Stimulated activated CD4-positive, alpha-beta T cell treated with anti-CD3 and anti-CD28 coated beads, Interleukin-1b, Interleukin-23, amount 100 ng/mL, for 24 hours (primary cell): ENCODE data around the gene KCNIP4.

Experiments
- DNase-seq, 4 experiments: peaks; one replicate each; pipeline ENCODE4 v3.0.0-alpha.2; 2020; ENCODE audit warnings: low read depth in 4 of 4, low spot score in 1 of 4

KCNIP4 gene

GRCh38 chr4:20883677-20884076 is 1064.9 kb downstream of the KCNIP4 start:
- DNase-seq, result no peak

- DNase-seq, result no peak
Measured at GRCh38 chr4:20883231-20883630, 1065.3 kb downstream of the KCNIP4 start.

- no peak for DNase-seq
Measured at GRCh38 chr4:20882500-20882899, 1066.1 kb downstream of the KCNIP4 start.

GRCh38 chr4:20881658-20882057 is 1066.9 kb downstream of the KCNIP4 start:
- no peak for DNase-seq

GRCh38 chr4:20878806-20879205 is 1069.8 kb downstream of the KCNIP4 start:
- DNase-seq, result no peak

- DNase-seq, result no peak
Measured at GRCh38 chr4:20870436-20870835, 1078.1 kb downstream of the KCNIP4 start.

- no peak for DNase-seq
Measured at GRCh38 chr4:20868108-20868507, 1080.5 kb downstream of the KCNIP4 start.

GRCh38 chr4:20860878-20861277 is 1087.7 kb downstream of the KCNIP4 start:
- DNase-seq, result no peak

- DNase-seq, result no peak
Measured at GRCh38 chr4:20859097-20859781, 1089.3 kb downstream of the KCNIP4 start.

GRCh38 chr4:20857081-20857480 is 1091.5 kb downstream of the KCNIP4 start:
- no peak for DNase-seq

GRCh38 chr4:20847124-20847747 is 1101.3 kb downstream of the KCNIP4 start:
- DNase-seq, result no peak

GRCh38 chr4:20844311-20844710 is 1104.3 kb downstream of the KCNIP4 start:
- DNase-seq, result no peak

- no peak for DNase-seq
Measured at GRCh38 chr4:20840648-20841190, 1107.9 kb downstream of the KCNIP4 start.

- no peak for DNase-seq
Measured at GRCh38 chr4:20839957-20840356, 1108.6 kb downstream of the KCNIP4 start.

- DNase-seq, result no peak
Measured at GRCh38 chr4:20838476-20838875, 1110.1 kb downstream of the KCNIP4 start.

GRCh38 chr4:20832826-20833225 is 1115.7 kb downstream of the KCNIP4 start:
- no peak for DNase-seq

- DNase-seq, result no peak
Measured at GRCh38 chr4:20831746-20832145, 1116.8 kb downstream of the KCNIP4 start.

GRCh38 chr4:20829617-20830357 is 1118.8 kb downstream of the KCNIP4 start:
- DNase-seq, result no peak

- no peak for DNase-seq
Measured at GRCh38 chr4:20825505-20825904, 1123.1 kb downstream of the KCNIP4 start.

GRCh38 chr4:20816287-20816686 is 1132.3 kb downstream of the KCNIP4 start:
- no peak for DNase-seq

GRCh38 chr4:20813700-20814099 is 1134.9 kb downstream of the KCNIP4 start:
- no peak for DNase-seq

GRCh38 chr4:20809812-20810211 is 1138.8 kb downstream of the KCNIP4 start:
- no peak for DNase-seq
